OCI-LY7 (cell line): ENCODE results near the gene UFSP2. TPM values are rescaled to one million over a fixed set of nuclear protein-coding genes. Genes with fewer than 3 reads are reported as not detected.

Experiments
- BruUV-seq: library from RNA; stranded (reverse); fragments of 400-500 nt; replicated peaks from 2 replicates; lab custom pipeline; 2021; lab: Mats Ljungman, UMichigan
- CTCF ChIA-PET: fragments of 300-600 bp; sonication (Branson Sonifier 250); formaldehyde crosslinking; loops from one replicate; lab custom pipeline; 2022; ENCODE audit warnings: antibody characterized with exemption; ENCODE audit not compliant: unreplicated experiment; lab: Charles Lee
- POLR2A ChIA-PET: fragments of 300-600 bp; sonication (Branson Sonifier 250); formaldehyde crosslinking; loops from one replicate; lab custom pipeline; 2022; ENCODE audit warnings: antibody characterized with exemption; lab: Charles Lee
- DNase-seq: peaks from one replicate; pipeline ENCODE4 v3.0.0-alpha.2; 2015; ENCODE audit warnings: low spot score
- H2AFZ ChIP-seq: fragments of 200-600 bp; sonication (generic), shearing (Covaris generic); 2 replicates; pipeline ENCODE4 v1.6.1; 2014; ENCODE audit warnings: mild to moderate bottlenecking, antibody characterized with exemption, low read length, moderate library complexity
- H3K27ac ChIP-seq: fragments of 200-600 bp; sonication (generic); 2 replicates; pipeline ENCODE4 v1.5.1; 2014; ENCODE audit warnings: mixed run types, low read depth, mild to moderate bottlenecking, moderate library complexity, low read length, inconsistent platforms; ENCODE audit not compliant: poor library complexity, severe bottlenecking
- H3K36me3 ChIP-seq: fragments of 200-600 bp; sonication (generic); 2 replicates; pipeline ENCODE4 v1.6.1; 2014; ENCODE audit warnings: mild to moderate bottlenecking, antibody characterized with exemption, low read length, moderate library complexity, mixed read lengths; ENCODE audit not compliant: insufficient read depth
- H3K4me1 ChIP-seq: fragments of 200-600 bp; sonication (generic); 2 replicates; pipeline ENCODE4 v1.5.1; 2014; ENCODE audit warnings: mild to moderate bottlenecking, low read length; ENCODE audit not compliant: insufficient read depth, poor library complexity, severe bottlenecking
- H3K4me2 ChIP-seq: fragments of 200-600 bp; sonication (generic); 2 replicates; pipeline ENCODE4 v1.6.1; 2014; ENCODE audit warnings: mild to moderate bottlenecking, low read length
- H3K4me3 ChIP-seq: fragments of 200-600 bp; sonication (generic); 2 replicates; pipeline ENCODE4 v1.5.1; 2014; ENCODE audit warnings: mild to moderate bottlenecking, low read depth, low read length; ENCODE audit not compliant: poor library complexity, severe bottlenecking
- H3K79me2 ChIP-seq: fragments of 200-600 bp; sonication (generic); 2 replicates; pipeline ENCODE4 v1.6.1; 2016; ENCODE audit warnings: low read depth, mild to moderate bottlenecking, low read length, moderate library complexity, mixed read lengths; ENCODE audit not compliant: insufficient read depth
- H3K9me2 ChIP-seq: fragments of 200-600 bp; sonication (generic); 2 replicates; pipeline ENCODE4 v1.6.1; 2016; ENCODE audit warnings: mild to moderate bottlenecking, low read length, mixed read lengths; ENCODE audit not compliant: insufficient read depth
- H3K9me3 ChIP-seq: fragments of 200-600 bp; sonication (generic); 2 replicates; pipeline ENCODE4 v1.6.1; 2014; ENCODE audit warnings: mild to moderate bottlenecking, mixed run types, low read length, mixed read lengths
- H4K20me1 ChIP-seq: fragments of 200-600 bp; sonication (generic); 2 replicates; pipeline ENCODE4 v1.6.1; 2014; ENCODE audit warnings: mild to moderate bottlenecking, antibody characterized with exemption, low read length, moderate library complexity, mixed read lengths; ENCODE audit not compliant: insufficient read depth
- CTCF ChIP-seq: fragments of 200-600 bp; sonication (generic); conservative IDR thresholded peaks from 2 replicates; pipeline ENCODE4 v1.5.1; 2014; ENCODE audit warnings: mild to moderate bottlenecking, antibody characterized with exemption, low read length, moderate library complexity, mixed read lengths
- EZH2phosphoT487 ChIP-seq: fragments of 200-600 bp; sonication (generic); IDR thresholded peaks from 2 replicates; pipeline ENCODE4 v1.6.1; 2018; ENCODE audit warnings: low read depth, borderline replicate concordance, mild to moderate bottlenecking, mixed run types, antibody characterized with exemption, low read length, moderate library complexity, mixed read lengths
- intact Hi-C: fragments of 100-400 bp; cut with micrococcal nuclease; formaldehyde crosslinking; loops from one replicate; pipeline ENCODE4 v1.10.0; 2022; ENCODE audit not compliant: unreplicated experiment
- total RNA-seq, 2 experiments: library from RNA; depleted of rRNA in 1 of 2; stranded (reverse); fragments of >200 nt in 1 of 2; shearing (Covaris generic) in 1 of 2; gene quantifications; 2 replicates each; pipeline ENCODE4 v1.2.3, GENCODE V29; 2014 to 2022

Gene UFSP2
- total RNA-seq, 2 experiments from 2014 or later, result 17.3 to 37.6 TPM

GRCh38 chr4:185357733-185358440 is 67.9 kb downstream of the UFSP2 start:
- DNase-seq, result no peak
- peaks cover 45% of the 10 kb centered on the region for H3K36me3 ChIP-seq
- H3K9me2 ChIP-seq, result no peaks in the 10 kb centered on the region
- intact Hi-C loops, result no loop called here
- no TSS peak for BruUV-seq
- CTCF ChIA-PET, result interaction anchor here (0.6 kb wide), 1 partner anchor 65 kb away, joined by 3 read pairs; no protein-coding TSS in a partner anchor
- H3K79me2 ChIP-seq, result no peaks in the 10 kb centered on the region
- no peak overlapping the region for H2AFZ ChIP-seq
- TF ChIP-seq CTCF (no peak), EZH2phosphoT487 (no peak)
- H3K4me2 ChIP-seq, result no peak overlapping the region
- H3K4me1 ChIP-seq, result peaks cover under 1% of the 10 kb centered on the region
- H4K20me1 ChIP-seq, result no peaks in the 10 kb centered on the region
- no peak overlapping the region for H3K27ac ChIP-seq
- POLR2A ChIA-PET, result interaction anchor here (1.0 to 1.2 kb wide), 2 partner anchors 9 to 12 kb away, joined by 4 to 5 read pairs; no protein-coding TSS in a partner anchor
- H3K9me3 ChIP-seq, result no peaks in the 10 kb centered on the region
- no peak overlapping the region for H3K4me3 ChIP-seq

GRCh38 chr4:185357211-185357610 is 68.6 kb downstream of the UFSP2 start:
- H3K27ac ChIP-seq, result no peak overlapping the region
- POLR2A ChIA-PET, result no interaction called here
- TF ChIP-seq EZH2phosphoT487 (no peak), CTCF (no peak)
- H3K4me3 ChIP-seq, result no peak overlapping the region
- no peak overlapping the region for H3K4me2 ChIP-seq
- no TSS peak for BruUV-seq
- no peaks in the 10 kb centered on the region for H3K9me3 ChIP-seq
- CTCF ChIA-PET, result interaction anchor here (0.6 kb wide), 1 partner anchor 65 kb away, joined by 3 read pairs; no protein-coding TSS in a partner anchor
- intact Hi-C loops, result no loop called here
- no peak overlapping the region for H2AFZ ChIP-seq
- peaks cover 6% of the 10 kb centered on the region for H3K4me1 ChIP-seq
- DNase-seq, result no peak
- peaks cover 44% of the 10 kb centered on the region for H3K36me3 ChIP-seq
- no peaks in the 10 kb centered on the region for H4K20me1 ChIP-seq
- H3K9me2 ChIP-seq, result no peaks in the 10 kb centered on the region
- no peaks in the 10 kb centered on the region for H3K79me2 ChIP-seq

GRCh38 chr4:185352741-185353140 is 73.0 kb downstream of the UFSP2 start:
- no peaks in the 10 kb centered on the region for H4K20me1 ChIP-seq
- no peaks in the 10 kb centered on the region for H3K9me2 ChIP-seq
- no TSS peak for BruUV-seq
- ChIA-PET POLR2A (interaction anchor here (0.6 to 0.7 kb wide), 5 partner anchors 14 to 1401 kb away, joined by 3 to 7 read pairs (median 5); partner anchors contain the start of gene CFAP97), CTCF (no interaction called here)
- H3K79me2 ChIP-seq, result no peaks in the 10 kb centered on the region
- no peak overlapping the region for H3K27ac ChIP-seq
- peaks cover 69% of the 10 kb centered on the region for H3K36me3 ChIP-seq
- TF ChIP-seq CTCF (no peak), EZH2phosphoT487 (no peak)
- no peaks in the 10 kb centered on the region for H3K9me3 ChIP-seq
- H3K4me2 ChIP-seq, result no peak overlapping the region
- H2AFZ ChIP-seq, result no peak overlapping the region
- peak; percentile 8 for DNase-seq
- H3K4me3 ChIP-seq, result no peak overlapping the region
- intact Hi-C loops, result no loop called here
- peaks cover 6% of the 10 kb centered on the region for H3K4me1 ChIP-seq
